GM21526 (cell line): ENCODE data around the gene KRTAP4-9.
"Not testable (repeated sequence)": the region's sequence is repeated elsewhere in the genome, so short reads cannot be mapped to it uniquely, and the experiment has no call there.

Experiments
- ATAC-seq: cut with Tn5 transposase; IDR thresholded peaks from one replicate; pipeline ENCODE4 v1.9.1; 2021; ENCODE audit warnings: moderate library complexity; ENCODE audit not compliant: unreplicated experiment, low FRiP score

The KRTAP4-9 gene

DNA sequence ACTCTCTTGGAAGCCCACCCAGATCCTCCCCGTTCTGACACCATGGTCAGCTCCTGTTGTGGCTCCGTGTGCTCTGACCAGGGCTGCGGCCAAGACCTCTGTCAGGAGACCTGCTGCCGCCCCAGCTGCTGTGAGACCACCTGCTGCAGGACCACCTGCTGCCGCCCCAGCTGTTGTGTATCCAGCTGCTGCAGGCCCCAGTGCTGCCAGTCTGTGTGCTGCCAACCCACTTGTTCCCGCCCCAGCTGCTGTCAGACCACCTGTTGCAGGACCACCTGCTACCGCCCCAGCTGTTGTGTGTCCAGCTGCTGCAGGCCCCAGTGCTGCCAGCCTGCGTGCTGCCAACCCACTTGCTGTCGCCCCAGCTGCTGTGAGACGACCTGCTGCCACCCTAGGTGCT lies at the start of gene KRTAP4-9:
KRTAP4-9 (plus strand) TSS at position 43 of the 400 bp plus-strand sequence; CDS start at position 43, 0 bp downstream.
- not testable (repeated sequence) for ATAC-seq

DNA sequence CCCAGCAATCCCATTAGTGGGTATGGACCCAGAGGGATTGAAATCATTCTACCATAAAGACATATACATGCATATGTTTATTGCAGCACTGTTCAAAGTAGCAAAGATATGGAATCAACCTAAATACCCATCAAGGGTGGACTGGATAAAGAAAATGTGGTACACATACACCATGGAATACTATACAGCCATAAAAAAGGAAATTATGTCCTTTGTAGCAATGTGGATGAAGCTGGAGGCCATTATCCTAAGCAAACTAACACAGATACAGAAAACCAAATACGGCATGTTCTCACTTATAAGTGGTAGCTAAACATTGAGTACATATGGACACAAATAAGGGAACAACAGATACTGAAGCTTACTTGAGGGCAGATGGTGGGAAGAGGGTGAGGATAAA lies 47.6 kb upstream of the KRTAP4-9 start:
- ATAC-seq = no peak

DNA sequence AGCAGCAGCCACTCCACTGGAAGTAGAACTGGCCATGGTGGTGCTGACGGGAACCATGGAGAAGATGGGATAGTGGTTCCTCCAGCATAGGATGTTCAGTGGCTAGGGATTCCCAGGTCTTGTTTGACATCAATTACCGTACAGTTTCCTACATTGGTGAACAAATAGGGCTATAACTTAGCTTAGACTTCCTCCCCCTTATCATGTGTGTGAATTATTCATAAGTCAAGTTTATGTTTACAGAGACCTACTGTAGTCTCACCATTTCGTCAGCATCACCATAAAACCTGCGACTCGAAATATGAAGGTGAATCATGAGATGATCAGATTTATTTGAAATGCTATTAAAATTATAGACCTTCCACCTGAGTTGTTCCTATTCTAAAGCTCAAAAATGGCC lies 46.4 kb upstream of the KRTAP4-9 start:
- ATAC-seq = no peak

DNA sequence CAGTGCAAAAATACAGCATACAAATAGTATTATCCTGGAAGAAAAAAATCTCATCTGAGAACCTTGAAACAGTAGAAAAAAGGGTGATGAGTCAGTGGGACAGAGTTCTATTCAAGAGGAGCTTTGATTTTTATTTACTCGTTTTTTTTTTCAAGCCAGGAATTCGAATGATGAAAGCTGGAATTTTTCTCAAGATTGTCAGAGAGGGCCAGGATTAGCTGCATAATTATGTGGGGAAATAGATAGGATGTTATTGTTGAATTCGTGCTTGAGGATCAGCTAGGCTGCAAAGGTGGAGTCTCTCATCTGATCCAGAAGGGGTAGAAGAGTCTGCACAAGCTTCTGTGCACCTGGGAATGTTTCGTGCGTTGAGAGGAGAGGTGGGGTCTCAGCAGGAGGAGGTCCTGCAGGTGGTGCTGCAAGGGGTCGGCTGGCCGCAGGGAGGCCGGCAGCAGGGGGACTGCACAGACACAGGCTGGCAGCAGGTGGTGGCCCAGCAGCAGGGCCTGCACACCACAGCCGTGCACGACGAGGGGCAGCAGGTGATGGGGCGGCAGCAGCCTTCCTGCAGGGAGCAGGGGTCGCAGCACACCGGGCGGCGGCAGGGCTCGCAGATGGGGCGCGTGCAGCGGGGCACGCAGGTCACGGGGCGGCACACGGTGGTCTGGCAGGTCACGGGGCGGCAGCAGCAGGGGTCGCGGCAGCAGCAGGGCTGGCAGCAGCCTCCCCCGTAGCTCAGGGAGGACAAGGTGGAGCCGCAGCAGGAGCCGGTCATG lies 45.7 kb upstream of the KRTAP4-9 start:
- ATAC-seq = not testable (repeated sequence)

DNA sequence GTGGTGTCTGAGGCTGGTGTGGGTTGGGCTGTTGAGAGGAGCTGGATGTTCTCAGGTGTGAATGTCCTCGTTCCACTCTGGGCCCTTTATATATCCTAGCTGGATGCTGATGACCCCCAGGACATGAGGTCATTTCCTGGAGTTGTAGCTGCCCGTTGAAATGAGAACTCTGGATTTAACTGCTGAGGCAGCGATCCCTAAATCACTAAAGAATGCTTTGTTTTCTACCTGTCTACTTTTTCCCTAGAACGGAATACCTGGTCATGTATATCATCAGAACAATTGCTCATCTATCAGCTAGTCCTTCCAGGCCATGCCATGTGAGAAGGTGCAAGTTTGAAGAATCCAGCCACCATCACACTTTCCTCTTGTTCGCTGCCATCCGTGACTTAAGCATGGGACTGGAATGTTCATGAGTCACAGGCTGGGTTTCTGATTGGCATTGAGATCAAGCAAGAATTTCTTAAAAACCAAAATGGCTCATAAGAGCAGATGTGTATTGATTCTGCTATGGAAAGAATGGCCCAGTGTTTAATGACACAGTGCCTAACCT lies 45.1 kb upstream of the KRTAP4-9 start, which contains the start of gene KRTAP2-3:
KRTAP2-3 (minus strand) TSS at position 63 of the 553 bp plus-strand sequence. CDS start 64 bp downstream, outside the sequence.
- ATAC-seq = no peak

DNA sequence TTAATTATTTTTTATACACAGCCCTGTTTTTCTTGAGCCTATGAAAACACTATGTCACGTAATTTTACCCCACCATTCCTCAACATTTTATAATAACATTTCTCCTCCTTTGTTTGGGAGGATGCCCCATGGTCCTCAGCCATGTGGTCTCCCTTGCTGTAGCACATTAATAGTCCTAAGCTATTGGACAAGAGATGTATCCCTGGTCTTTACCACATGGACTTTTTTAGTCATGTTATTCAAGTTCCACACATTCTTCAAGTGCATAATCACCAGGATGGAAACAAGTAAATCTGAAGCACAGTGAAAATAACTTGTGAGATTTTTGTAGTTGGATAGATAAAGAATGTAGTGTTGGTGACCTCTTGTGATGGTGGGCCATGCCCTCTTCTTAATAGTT lies 43.2 kb upstream of the KRTAP4-9 start:
- ATAC-seq = no peak

DNA sequence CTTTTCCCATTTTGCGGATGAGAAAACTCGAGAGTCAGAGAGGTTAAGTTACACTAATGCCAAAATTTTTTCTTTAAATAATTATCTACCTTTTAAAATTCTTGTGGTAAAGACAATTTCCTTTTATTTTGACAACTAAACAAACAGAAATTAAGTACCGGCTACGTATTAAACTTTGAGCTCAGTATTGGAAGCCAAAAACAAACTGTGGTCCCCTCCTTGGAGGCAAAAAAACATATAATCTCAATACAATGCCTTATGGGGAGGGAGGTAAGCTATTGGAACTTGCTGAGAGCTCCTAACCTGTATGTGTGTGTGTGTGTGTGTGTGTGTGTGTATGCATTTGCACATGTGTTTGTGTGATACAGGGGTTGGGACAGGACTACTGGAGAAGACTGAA lies 41.7 kb upstream of the KRTAP4-9 start:
- no peak for ATAC-seq

DNA sequence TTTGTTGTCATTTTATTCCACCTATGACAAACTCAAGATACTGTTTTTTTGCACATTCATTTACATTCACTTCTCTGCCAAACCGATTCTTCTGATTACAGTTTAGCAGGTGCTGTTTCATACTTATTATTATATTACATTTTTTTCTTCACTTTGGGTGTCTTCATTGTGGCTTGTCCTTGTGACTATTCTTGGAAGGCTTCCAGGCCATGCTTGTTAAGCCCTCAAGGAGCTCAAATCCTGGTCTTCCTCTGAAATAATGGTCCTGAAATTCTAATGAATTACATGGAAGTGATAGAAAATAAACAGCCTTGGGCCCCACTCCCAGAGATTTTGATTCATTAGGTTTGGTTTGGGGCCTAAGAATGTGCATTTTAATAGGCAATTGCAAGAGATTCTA lies 40.9 kb upstream of the KRTAP4-9 start:
- ATAC-seq = no peak

DNA sequence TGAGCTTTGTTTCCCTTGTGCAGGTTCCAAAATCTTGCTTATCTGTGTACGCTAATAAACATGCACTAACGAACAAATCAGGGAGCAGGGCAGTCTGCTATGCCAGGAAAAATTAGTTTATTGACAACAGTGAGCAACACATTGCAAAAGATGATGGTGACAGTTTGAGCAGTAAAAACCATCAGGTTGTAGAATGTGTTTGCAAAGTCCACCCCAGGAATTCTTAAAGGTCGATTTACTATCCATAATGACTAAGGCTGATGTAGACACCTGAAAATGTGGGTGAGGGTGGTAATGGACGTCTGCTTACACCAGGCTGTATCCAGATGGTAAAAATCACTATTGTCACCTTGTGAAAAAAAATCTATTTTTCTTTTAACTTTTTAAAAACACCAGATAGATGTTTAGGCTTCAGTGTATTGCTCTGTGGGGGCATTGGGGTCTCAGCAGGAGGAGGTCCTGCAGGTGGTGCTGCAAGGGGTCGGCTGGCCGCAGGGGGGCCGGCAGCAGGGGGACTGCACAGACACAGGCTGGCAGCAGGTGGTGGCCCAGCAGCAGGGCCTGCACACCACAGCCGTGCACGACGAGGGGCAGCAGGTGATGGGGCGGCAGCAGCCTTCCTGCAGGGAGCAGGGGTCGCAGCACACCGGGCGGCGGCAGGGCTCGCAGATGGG lies 40.0 kb upstream of the KRTAP4-9 start:
- not testable (repeated sequence) for ATAC-seq

DNA sequence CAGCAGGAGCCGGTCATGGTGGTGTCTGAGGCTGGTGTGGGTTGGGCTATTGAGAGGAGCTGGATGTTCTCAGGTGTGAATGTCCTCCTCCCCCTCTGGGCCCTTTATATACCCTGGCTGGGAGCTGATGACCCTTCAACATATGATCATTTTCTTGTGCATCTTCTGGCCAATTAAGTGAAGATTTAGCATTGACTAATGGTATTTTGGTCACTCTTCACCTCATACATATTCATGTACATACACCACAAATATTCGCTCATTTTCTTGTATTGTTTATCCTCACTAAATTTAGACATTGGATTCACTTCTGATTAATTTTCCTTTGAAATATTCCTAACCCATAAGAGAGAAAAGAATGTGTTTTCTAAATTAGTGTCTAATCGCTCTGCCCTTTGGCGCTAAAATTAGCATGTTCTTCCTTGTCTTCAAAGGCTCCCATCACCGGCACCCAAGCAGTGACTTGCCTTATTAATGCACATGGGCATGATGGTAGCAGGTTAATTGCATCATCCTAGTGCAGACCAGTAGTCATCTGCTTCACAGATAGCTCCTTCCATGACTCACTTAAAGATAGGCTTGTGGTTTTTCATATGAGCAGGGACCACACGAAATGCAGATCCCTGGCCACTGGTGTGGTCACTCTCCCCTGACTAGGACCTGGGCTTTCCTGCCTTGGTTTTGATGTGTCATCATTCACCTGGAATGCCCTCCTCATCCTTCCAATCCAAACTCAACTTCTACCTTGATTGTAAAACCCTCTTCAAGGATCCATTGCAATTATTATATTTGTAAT lies 39.2 kb upstream of the KRTAP4-9 start, which contains the start of gene KRTAP2-4:
KRTAP2-4 (minus strand) TSS at position 51 of the 796 bp plus-strand sequence; CDS start at position 17, 34 bp downstream.
- ATAC-seq = no peak

DNA sequence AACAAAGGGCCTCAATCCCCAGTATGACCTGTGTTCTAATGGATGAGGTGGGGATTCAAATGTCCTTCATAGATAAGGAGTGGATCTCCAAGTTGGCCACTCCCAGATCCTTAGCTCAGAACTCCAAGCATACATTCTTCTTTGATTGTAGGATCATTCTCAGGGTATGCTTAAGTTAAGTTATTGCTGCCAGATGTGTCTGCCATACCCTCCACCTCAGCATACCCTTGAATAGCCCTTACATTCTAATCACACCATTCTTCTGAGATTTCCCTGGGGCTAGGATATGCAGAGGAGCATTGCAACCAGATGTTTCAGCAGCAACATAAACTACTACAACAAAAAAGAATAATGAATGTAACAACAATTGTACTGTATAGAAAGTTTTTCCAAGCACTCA lies 37.9 kb upstream of the KRTAP4-9 start:
- no peak for ATAC-seq

DNA sequence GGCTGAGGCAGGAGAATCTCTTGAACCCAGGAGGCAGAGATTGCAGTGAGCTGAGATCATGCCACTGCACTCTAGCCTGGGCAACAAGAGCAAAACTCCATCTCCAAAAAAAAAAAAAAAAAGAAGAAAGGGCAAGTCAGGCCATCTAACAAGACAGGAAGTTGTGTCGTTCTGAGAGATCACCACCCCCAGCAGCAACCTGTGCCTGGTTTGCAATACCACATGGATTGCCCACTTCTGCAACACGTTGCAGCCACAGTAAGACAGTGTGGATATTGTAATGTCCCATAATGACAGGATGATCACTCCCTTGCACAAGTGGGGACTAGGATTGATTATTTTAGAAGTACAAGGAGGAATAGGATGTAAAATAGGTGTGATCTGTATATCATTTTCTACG lies 36.2 kb upstream of the KRTAP4-9 start:
- no peak for ATAC-seq

DNA sequence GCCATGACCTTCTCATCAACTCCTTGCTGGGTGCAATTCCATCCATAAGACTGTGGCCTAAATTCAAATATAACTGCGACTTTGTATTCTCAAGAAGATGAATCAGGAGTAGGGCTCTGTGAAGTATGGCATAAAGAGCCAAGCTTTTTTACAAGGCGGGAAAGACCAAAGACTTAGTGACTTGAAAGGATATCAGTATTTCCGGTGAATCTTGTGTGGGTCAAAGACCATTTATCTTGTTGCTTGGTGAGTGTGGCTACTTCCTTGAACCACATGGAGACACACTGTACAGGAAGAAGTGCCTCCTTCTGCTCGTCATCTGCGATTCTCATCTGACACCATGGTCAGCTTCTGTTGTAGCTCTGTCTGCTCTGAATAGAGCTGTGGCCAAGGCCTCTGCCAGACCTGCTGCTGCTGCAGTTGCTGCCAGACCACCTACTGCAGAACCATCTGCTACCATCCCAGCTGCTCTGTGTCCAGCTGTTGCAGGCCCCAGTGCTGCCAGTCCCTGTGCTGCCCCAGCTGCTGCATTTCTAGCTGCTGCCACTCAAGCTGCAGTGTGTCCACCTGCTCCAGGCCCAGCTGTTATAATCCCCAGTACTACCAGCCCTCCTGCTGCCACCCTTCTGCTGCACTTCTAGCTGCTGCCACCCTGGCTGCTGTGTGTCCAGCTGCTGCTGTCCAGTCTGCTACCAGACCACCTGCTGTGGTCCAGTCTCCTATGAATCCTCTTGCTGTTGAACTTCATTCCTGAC lies 33.4 kb upstream of the KRTAP4-9 start:
- no peak for ATAC-seq

DNA sequence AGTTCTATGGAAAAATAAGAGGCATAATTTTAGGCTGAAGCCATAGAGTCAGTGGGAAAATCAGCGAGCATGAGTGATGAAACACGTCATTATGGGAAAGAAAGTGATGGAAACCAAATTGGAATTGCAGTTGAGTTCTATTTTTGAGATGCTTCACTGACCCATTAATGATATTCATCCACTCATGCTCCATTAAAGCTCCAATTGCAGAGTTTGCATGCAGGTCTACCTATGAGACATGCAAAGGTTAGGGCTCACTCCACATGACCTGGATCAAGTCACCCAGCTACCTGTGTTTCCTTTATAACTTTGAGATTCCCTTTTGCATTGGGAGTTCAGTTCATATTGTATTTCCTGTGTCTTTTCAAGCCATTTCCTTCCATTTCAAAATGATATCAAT lies 31.5 kb upstream of the KRTAP4-9 start:
- no peak for ATAC-seq

DNA sequence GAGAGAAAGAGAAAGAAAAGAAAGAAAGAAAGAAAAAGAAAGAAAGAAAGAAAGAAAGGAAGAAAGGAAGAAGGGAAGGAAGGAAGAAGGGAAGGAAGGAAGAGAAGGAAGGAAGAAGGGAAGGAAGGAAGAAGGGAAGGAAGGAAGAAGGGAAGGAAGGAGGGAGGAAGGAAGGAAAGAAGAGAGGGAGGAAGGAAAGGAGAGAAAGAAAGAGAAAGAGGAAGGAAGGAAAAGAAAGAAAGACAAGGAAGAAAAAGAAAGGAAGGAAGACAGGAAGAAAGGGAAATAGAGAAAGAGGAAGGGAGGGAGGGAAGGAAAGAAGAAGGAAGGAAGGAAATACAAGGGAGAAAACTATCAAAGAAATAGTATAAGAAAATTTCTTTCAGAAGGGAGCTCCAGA lies 28.4 kb upstream of the KRTAP4-9 start:
- no peak for ATAC-seq

DNA sequence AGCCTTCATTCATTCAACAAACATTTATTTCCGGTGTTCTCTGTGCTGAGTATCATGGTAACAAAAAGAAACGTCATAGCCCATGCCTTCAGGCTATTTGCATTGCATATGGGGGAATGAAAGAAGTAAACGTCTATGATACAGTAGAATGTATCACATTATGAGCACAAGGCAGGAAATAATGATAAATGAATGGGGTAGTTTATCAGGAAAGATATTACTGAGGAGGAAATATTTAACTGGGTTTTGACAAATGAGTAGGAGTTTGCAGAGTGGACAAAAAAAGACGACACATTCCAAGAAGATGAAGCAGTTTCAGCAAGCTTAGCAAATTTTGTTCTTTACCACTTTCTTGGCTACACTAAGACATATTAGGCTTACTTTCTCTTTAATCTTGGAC lies 22.6 kb upstream of the KRTAP4-9 start:
- ATAC-seq = no peak

DNA sequence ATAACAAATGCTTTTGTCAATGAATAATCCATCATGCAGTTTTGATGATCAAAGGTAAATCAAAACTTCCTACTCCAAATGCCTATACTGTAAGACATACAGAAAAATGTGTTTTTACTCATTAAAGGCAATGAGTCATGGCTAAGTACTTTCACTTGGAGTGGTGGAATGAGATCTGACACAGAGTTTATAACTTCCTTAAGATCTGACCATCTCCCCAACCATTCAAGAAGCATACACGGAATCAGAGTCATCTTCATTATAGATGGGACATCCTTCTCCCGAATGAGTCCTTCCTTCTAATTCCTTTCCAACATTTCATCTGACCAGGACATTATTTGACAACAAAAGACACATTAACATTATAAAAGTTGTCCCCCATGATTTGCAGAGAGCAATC lies 21.8 kb upstream of the KRTAP4-9 start:
- ATAC-seq = not testable (repeated sequence)

DNA sequence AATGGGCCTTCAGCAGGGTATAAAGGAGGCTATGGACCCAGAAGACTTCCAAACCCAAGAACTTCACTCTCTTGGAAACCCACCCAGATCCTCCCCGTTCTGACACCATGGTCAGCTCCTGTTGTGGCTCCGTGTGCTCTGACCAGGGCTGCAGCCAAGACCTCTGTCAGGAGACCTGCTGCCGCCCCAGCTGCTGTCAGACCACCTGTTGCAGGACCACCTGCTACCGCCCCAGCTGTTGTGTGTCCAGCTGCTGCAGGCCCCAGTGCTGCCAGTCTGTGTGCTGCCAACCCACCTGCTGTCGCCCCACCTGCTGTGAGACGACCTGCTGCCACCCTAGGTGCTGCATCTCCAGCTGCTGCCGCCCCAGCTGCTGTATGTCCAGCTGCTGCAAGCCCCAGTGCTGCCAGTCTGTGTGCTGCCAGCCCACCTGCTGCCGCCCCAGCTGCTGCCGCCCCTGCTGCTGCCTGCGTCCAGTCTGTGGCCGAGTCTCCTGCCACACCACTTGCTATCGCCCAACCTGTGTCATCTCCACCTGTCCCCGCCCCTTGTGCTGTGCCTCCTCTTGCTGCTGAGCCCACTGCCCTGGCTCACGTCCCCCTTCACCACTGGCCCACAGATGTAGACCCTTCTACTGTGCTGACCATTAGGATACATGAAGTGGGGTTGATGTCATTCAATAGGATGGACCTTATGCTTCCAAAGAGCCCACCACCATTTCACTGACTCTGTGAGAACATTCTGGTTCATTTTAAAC lies 20.9 kb upstream of the KRTAP4-9 start, which contains the start of gene KRTAP4-7:
KRTAP4-7 (plus strand) TSS at position 51 of the 757 bp plus-strand sequence; CDS start at position 108, 57 bp downstream.
- not testable (repeated sequence) for ATAC-seq

DNA sequence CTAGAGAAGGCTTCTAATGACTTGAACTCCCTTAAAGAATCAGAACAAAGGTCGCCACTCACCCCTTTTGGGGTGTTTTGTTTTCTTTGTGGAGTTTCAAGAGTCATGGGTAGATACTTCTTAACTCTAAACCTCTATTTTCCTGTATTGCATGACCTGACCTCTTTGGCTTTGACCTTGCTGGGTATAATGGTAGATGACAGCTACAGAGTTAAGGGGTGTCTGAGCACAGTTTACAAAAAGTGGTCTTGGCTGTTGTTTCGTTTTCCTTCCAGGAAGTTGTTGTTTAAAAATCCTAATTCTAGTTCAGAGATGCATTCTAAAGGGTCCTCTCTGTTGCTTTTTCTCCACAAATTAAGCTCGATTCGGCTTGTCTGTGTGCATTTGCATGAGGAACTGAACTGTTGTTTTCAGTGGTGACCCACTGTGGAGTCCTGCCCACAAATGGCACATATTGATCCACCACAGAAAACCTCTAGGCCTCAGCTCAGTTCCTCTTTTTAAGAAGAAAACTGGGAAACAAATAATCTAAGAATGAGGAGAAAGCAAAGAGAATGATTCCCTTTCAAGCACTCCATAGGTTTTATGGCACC lies 16.3 kb upstream of the KRTAP4-9 start:
- not testable (repeated sequence) for ATAC-seq
